OCI-LY1 (cell line): ENCODE data around the gene ZSCAN26.
A peak's percentile ranks its signal among the peaks of the same experiment; 100 is the strongest.

Source experiments
- H2AFZ ChIP-seq: fragments of 200-600 bp; sonication (generic), shearing (Covaris generic); 2 replicates; pipeline ENCODE4 v1.6.0; 2014; ENCODE audit warnings: antibody characterized with exemption, mild to moderate bottlenecking, low read length
- H3F3A ChIP-seq: fragments of 200-600 bp; sonication (generic), shearing (Covaris generic); 2 replicates; pipeline ENCODE4 v1.6.0; 2014; ENCODE audit warnings: mild to moderate bottlenecking, antibody characterized with exemption, low read length, moderate library complexity; ENCODE audit not compliant: insufficient read depth
- H3K27ac ChIP-seq: fragments of 200-600 bp; sonication (generic); 2 replicates; pipeline ENCODE4 v1.5.1; 2014; ENCODE audit warnings: low read length, mixed run types, mild to moderate bottlenecking, low read depth; ENCODE audit not compliant: poor library complexity, severe bottlenecking
- H3K27me3 ChIP-seq: fragments of 200-600 bp; sonication (generic); 2 replicates; pipeline ENCODE4 v1.6.0; 2014; ENCODE audit warnings: antibody characterized with exemption, mild to moderate bottlenecking, low read length, moderate library complexity; ENCODE audit not compliant: insufficient read depth
- H3K36me3 ChIP-seq: fragments of 200-600 bp; sonication (generic); 2 replicates; pipeline ENCODE4 v1.6.1; 2014; ENCODE audit warnings: mild to moderate bottlenecking, antibody characterized with exemption, low read length, moderate library complexity, mixed read lengths; ENCODE audit not compliant: insufficient read depth
- H3K4me1 ChIP-seq: fragments of 200-600 bp; sonication (generic); 2 replicates; pipeline ENCODE4 v1.5.1; 2014; ENCODE audit warnings: mild to moderate bottlenecking, low read length, moderate library complexity; ENCODE audit not compliant: insufficient read depth, severe bottlenecking
- H3K4me2 ChIP-seq: fragments of 200-600 bp; sonication (generic), shearing (Covaris generic); 2 replicates; pipeline ENCODE4 v1.6.1; 2014; ENCODE audit warnings: low read length
- H3K4me3 ChIP-seq: fragments of 200-600 bp; sonication (generic); 2 replicates; pipeline ENCODE4 v1.5.1; 2014; ENCODE audit warnings: low read length, low read depth, mild to moderate bottlenecking, mixed read lengths; ENCODE audit not compliant: poor library complexity, severe bottlenecking
- H3K79me2 ChIP-seq: fragments of 200-600 bp; shearing (Covaris generic); 2 replicates; pipeline ENCODE4 v1.6.1; 2016; ENCODE audit warnings: mixed run types, low read length, mixed read lengths; ENCODE audit not compliant: insufficient read depth
- H3K9ac ChIP-seq: fragments of 200-600 bp; sonication (generic), shearing (Covaris generic); 2 replicates; pipeline ENCODE4 v1.6.1; 2014; ENCODE audit warnings: mild to moderate bottlenecking, low read length, mixed read lengths
- H3K9me2 ChIP-seq: fragments of 200-600 bp; sonication (generic), shearing (Covaris generic); 2 replicates; pipeline ENCODE4 v1.6.1; 2014; ENCODE audit warnings: low read depth, mild to moderate bottlenecking, low read length, mixed read lengths
- H3K9me3 ChIP-seq: fragments of 200-600 bp; shearing (Covaris generic); 2 replicates; pipeline ENCODE4 v1.6.1; 2014; ENCODE audit warnings: low read length, mixed read lengths
- H4K20me1 ChIP-seq: fragments of 200-600 bp; sonication (generic), shearing (Covaris generic); 2 replicates; pipeline ENCODE4 v1.6.0; 2016; ENCODE audit warnings: mild to moderate bottlenecking, low read length; ENCODE audit not compliant: insufficient read depth
- EZH2 ChIP-seq: fragments of 200-600 bp; sonication (generic), shearing (Covaris generic); IDR thresholded peaks from 2 replicates; pipeline ENCODE4 v1.8.0; 2017; ENCODE audit warnings: borderline replicate concordance, mixed run types, mild to moderate bottlenecking, antibody characterized with exemption, low read length, moderate library complexity, mixed read lengths
- TF ChIP-seq, protein P1 (sequence below): fragments of 200-600 bp; sonication (generic), shearing (Covaris generic); IDR thresholded peaks from 2 replicates; pipeline ENCODE4 v1.5.1; 2017; ENCODE audit warnings: mild to moderate bottlenecking, antibody characterized with exemption, low read length, moderate library complexity, mixed read lengths

The ZSCAN26 gene

GRCh38 chr6:28245206-28245941 is 21.6 kb upstream of the ZSCAN26 start:
- Histone ChIP-seq H4K20me1 (no peaks in the 10 kb centered on the region), H3K9me2 (no peaks in the 10 kb centered on the region), H3K4me2 (no peak overlapping the region), H3K4me3 (no peak overlapping the region), H3K27me3 (no peaks in the 10 kb centered on the region), H3K79me2 (no peaks in the 10 kb centered on the region), H2AFZ (no peak overlapping the region), H3K4me1 (peaks cover 1% of the 10 kb centered on the region), H3K36me3 (peaks cover 44% of the 10 kb centered on the region), H3K9ac (no peak overlapping the region), H3K9me3 (no peaks in the 10 kb centered on the region), H3K27ac (no peak overlapping the region), H3F3A (no peaks in the 10 kb centered on the region)
- no peak for TF ChIP-seq EZH2
- TF ChIP-seq, protein P1, sequence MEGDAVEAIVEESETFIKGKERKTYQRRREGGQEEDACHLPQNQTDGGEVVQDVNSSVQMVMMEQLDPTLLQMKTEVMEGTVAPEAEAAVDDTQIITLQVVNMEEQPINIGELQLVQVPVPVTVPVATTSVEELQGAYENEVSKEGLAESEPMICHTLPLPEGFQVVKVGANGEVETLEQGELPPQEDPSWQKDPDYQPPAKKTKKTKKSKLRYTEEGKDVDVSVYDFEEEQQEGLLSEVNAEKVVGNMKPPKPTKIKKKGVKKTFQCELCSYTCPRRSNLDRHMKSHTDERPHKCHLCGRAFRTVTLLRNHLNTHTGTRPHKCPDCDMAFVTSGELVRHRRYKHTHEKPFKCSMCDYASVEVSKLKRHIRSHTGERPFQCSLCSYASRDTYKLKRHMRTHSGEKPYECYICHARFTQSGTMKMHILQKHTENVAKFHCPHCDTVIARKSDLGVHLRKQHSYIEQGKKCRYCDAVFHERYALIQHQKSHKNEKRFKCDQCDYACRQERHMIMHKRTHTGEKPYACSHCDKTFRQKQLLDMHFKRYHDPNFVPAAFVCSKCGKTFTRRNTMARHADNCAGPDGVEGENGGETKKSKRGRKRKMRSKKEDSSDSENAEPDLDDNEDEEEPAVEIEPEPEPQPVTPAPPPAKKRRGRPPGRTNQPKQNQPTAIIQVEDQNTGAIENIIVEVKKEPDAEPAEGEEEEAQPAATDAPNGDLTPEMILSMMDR = no peak

DNA sequence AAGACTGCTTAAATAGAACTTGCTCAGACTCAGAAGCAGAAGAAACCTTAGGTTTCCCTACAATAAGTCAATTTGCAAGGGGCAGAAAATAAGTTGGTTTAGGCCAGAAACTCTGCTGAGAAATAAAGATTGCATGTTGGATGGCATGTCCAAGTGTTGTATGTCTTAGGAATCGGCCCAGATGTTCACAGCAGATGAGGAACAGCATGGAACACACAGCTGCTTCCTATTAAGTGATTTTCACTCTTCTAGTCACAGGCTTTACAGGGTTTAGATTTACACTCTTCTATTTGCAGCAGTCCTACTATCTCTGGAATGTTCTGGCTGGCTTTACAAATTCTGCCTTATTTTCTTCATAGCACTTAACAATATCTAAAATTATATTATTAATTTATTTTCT is 18.0 kb upstream of the ZSCAN26 start:
- Histone ChIP-seq H3F3A (no peaks in the 10 kb centered on the region), H4K20me1 (no peaks in the 10 kb centered on the region), H3K4me3 (no peak overlapping the region), H3K36me3 (peaks cover 44% of the 10 kb centered on the region), H3K9me2 (no peaks in the 10 kb centered on the region), H3K79me2 (peaks cover 4% of the 10 kb centered on the region; the same call in 1 of the 2 replicates), H3K4me2 (no peak overlapping the region), H3K9me3 (no peaks in the 10 kb centered on the region), H2AFZ (no peak overlapping the region), H3K9ac (no peak overlapping the region), H3K4me1 (peaks cover 20% of the 10 kb centered on the region), H3K27ac (no peak overlapping the region), H3K27me3 (no peaks in the 10 kb centered on the region)
- TF ChIP-seq, protein P1 = no peak
- no peak for TF ChIP-seq EZH2

DNA sequence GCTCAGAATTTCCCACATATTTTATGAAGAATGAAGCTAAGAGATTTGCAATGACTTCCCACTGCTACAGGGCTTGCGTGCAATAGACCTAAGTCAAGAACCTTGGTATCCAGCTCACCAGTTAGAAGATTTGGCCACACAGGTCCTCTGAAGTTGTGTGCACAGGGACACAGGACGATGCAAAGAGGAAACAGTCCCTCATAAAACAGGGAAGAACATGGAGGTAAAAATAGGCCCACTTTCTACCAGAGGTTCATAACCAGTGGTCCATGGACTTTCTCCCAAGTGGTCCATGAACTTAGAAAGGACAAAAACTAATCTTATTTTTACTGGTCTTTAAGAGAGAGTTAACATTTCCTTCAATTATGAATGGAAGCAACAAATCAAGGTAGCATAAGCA is 16.2 kb upstream of the ZSCAN26 start:
- Histone ChIP-seq H3K9me2 (no peaks in the 10 kb centered on the region), H3K9me3 (no peaks in the 10 kb centered on the region), H3K27ac (no peak overlapping the region), H3K4me2 (peak overlapping the region; percentile 86), H3F3A (no peaks in the 10 kb centered on the region), H3K79me2 (peaks cover 4% of the 10 kb centered on the region; the same call in 1 of the 2 replicates), H3K4me1 (peaks cover 20% of the 10 kb centered on the region), H3K4me3 (peak overlapping the region; percentile 97), H3K27me3 (no peaks in the 10 kb centered on the region), H4K20me1 (no peaks in the 10 kb centered on the region), H3K36me3 (peaks cover 25% of the 10 kb centered on the region), H3K9ac (peak overlapping the region; percentile 95), H2AFZ (no peak overlapping the region)
- TF ChIP-seq, protein P1 = no peak
- TF ChIP-seq EZH2 = no peak
